Calu3 (cell line): ENCODE results near the gene NHP2. TPM values are rescaled to one million over a fixed set of nuclear protein-coding genes. Genes with fewer than 3 reads are reported as not detected.

Experiments used
- BruUV-seq: library from RNA; stranded (reverse); fragments of 400-500 nt; replicated peaks from 2 replicates; lab custom pipeline; 2021; lab: Mats Ljungman, UMichigan
- CTCF ChIA-PET: fragments of 300-600 bp; sonication (Branson Sonifier 250); formaldehyde crosslinking; loops from one replicate; lab custom pipeline; 2022; ENCODE audit warnings: antibody characterized with exemption; lab: Charles Lee
- DNase-seq: peaks from one replicate; pipeline ENCODE4 v3.0.0; 2022
- H3K27ac Mint-ChIP-seq: one replicate; pipeline ENCODE4 v1.8.0; 2022; ENCODE audit warnings: mixed read lengths; ENCODE audit not compliant: unreplicated experiment
- H3K27me3 Mint-ChIP-seq: one replicate; pipeline ENCODE4 v1.8.0; 2022; ENCODE audit warnings: mixed read lengths; ENCODE audit not compliant: unreplicated experiment
- H3K36me3 Mint-ChIP-seq: one replicate; pipeline ENCODE4 v1.8.0; 2022; ENCODE audit warnings: mild to moderate bottlenecking, moderate library complexity, mixed read lengths; ENCODE audit not compliant: insufficient read depth, unreplicated experiment
- H3K4me1 Mint-ChIP-seq: one replicate; pipeline ENCODE4 v1.8.0; 2022; ENCODE audit warnings: mild to moderate bottlenecking, low read depth, mixed read lengths; ENCODE audit not compliant: unreplicated experiment
- H3K4me3 Mint-ChIP-seq: one replicate; pipeline ENCODE4 v1.8.0; 2022; ENCODE audit warnings: mild to moderate bottlenecking, low read depth, moderate library complexity, mixed read lengths; ENCODE audit not compliant: unreplicated experiment
- H3K9me3 Mint-ChIP-seq: one replicate; pipeline ENCODE4 v1.8.0; 2022; ENCODE audit warnings: low read depth, mixed read lengths; ENCODE audit not compliant: unreplicated experiment
- intact Hi-C: fragments of 100-400 bp; cut with micrococcal nuclease; formaldehyde crosslinking; loops from one replicate; pipeline ENCODE4 v1.10.0; 2022; ENCODE audit not compliant: unreplicated experiment
- total RNA-seq: library from RNA; stranded (reverse); gene quantifications from 2 replicates; pipeline ENCODE4 v1.2.3, GENCODE V29; 2022
- TF ChIP-seq, protein P1 (sequence below): fragments of 200-600 bp; IDR thresholded peaks from one replicate; pipeline ENCODE4 v1.8.0; 2022; ENCODE audit warnings: antibody characterized with exemption; ENCODE audit not compliant: unreplicated experiment

The NHP2 gene
- total RNA-seq, 1 experiment from 2014 or later = 182 TPM

DNA sequence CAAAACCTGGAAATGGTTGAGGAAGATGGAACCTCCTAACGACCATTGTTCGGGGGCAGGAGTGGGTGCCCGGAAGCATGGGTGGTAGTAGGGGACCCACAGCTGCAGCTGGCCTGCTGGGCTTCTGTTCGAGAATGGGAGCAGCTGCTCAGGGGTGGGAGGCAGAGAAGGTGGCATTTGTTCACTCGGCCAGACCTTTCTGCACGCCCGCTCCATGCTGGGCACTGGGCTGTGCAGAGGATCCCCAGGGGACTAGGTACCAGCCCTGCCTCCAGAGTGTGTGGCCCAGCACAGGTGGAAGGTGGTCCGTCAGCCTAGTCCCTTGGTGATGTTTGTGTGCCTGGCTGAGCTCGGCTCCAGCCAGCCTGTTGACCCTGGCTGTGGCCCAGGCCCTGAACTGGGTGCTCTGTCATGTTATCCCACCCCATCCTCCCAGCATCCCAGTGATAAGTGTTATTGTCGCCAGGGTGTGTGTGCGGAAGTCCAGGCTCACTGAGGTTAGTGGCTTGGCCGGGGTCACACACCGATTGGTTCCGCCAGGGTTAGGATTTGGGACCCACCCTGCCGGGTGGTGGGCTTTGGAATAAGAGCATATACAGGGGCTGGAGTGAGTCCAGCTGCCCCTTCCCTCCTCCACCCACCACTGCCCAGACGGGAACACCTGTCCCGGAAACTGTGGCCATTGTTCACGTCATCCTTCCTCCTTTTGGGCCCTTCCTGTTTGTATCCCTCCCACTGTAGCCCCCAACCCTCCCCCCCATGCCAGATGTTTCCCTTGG lies 35.6 kb downstream of the NHP2 start:
- no peaks in the 10 kb centered on the region for H3K9me3 Mint-ChIP-seq
- TF ChIP-seq, protein P1, sequence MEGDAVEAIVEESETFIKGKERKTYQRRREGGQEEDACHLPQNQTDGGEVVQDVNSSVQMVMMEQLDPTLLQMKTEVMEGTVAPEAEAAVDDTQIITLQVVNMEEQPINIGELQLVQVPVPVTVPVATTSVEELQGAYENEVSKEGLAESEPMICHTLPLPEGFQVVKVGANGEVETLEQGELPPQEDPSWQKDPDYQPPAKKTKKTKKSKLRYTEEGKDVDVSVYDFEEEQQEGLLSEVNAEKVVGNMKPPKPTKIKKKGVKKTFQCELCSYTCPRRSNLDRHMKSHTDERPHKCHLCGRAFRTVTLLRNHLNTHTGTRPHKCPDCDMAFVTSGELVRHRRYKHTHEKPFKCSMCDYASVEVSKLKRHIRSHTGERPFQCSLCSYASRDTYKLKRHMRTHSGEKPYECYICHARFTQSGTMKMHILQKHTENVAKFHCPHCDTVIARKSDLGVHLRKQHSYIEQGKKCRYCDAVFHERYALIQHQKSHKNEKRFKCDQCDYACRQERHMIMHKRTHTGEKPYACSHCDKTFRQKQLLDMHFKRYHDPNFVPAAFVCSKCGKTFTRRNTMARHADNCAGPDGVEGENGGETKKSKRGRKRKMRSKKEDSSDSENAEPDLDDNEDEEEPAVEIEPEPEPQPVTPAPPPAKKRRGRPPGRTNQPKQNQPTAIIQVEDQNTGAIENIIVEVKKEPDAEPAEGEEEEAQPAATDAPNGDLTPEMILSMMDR = no peak
- no peak overlapping the region for H3K27ac Mint-ChIP-seq
- H3K36me3 Mint-ChIP-seq = peaks cover 14% of the 10 kb centered on the region
- DNase-seq = no peak
- intact Hi-C loops = no loop called here
- no peaks in the 10 kb centered on the region for H3K27me3 Mint-ChIP-seq
- H3K4me3 Mint-ChIP-seq = no peak overlapping the region
- no TSS peak for BruUV-seq
- H3K4me1 Mint-ChIP-seq = peaks cover 12% of the 10 kb centered on the region
- CTCF ChIA-PET = no interaction called here

DNA sequence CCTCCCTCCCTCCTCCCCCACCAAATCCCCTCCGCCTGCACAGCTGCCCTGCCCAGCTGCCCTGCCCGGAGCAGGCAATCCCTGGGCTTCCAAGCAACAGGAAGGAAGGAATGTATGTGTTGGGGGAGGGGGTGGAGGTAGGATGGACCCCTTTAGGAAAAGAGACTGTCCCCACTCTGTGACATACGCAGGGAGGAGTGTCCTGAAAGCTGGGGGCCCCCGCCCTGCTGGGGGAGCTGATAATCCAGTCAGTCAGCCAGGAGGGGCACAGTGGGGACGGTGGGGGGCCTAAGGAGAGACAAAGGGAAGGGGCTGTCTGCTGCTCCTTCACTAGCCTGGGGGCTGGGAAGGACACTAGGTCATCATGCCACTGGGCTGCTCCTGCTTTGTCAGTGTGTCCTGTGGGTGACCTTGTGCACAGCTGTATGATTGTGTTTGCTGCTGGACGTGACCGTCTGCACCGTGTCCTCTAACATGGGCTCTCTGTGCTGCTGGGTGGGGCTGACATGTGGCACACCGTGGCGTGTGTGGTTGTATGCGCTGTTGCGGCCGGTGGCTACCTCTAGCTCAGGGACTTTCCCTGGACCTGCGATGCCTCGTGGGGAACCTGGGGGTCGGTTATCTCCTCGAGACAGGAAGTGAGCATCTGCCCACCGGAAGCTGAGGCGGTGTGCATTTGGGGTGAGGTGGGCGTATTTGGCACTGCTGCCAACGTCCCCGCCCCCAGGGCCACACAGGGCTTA lies 37.4 kb downstream of the NHP2 start:
- Mint-ChIP-seq H3K36me3 (peaks cover 19% of the 10 kb centered on the region), H3K9me3 (no peaks in the 10 kb centered on the region), H3K4me1 (peaks cover 12% of the 10 kb centered on the region), H3K4me3 (no peak overlapping the region), H3K27me3 (no peaks in the 10 kb centered on the region), H3K27ac (no peak overlapping the region)
- no peak for DNase-seq
- intact Hi-C loops = no loop called here
- no TSS peak for BruUV-seq
- TF ChIP-seq, protein P1 = no peak
- CTCF ChIA-PET = no interaction called here

DNA sequence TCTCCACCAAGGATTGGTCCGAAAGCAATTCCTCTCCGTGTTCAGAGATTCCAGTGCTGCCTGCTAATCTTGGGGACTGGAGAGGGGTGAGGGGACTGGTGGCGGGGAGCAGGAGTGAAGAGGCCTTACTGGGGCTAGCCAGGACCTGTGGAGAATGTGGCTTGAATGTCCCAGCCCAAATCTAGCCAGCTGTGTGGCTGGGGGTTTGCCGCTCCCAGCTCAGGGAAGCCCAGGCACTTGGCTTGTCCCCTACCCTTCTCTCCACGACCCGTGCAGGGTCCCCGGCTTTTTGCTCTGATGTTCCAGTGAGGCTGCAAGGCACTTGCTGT lies 37.9 kb downstream of the NHP2 start:
- no peak overlapping the region for H3K4me3 Mint-ChIP-seq
- H3K9me3 Mint-ChIP-seq = no peaks in the 10 kb centered on the region

DNA sequence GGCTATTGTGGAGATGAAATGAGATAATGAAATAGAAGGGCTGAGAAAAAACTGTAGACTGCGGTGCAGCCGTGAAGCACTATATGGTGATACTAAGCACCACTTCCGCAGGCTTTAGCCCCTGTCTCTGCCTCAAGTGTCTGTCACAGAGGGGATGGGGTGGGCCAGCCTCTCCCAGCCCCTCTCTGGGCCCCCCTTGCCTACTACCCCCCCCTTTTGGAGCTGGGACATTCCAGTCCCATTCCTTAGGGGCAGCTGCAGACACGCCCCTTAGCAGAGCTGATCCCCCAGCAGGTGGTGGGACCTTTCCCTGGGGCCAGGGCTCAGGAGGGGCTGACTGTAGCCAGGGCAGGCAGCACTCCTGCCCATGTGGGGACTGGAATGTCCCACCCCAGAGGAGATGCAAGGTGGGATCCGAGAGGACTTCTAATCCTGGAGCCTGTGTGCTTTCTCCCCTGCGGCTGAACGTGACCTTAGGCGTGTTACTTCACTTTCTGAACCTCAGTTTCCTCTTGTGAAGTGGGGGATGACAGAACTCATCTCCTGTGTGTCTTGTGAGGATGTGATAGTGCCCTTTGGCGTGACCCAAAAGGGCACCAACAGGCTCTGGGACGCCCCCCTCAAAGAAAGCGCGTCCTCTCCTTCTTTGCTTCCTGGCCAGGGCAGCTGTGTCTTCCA lies 38.4 kb downstream of the NHP2 start:
- Mint-ChIP-seq H3K4me1 (peaks cover 12% of the 10 kb centered on the region), H3K9me3 (no peaks in the 10 kb centered on the region), H3K27ac (no peak overlapping the region), H3K27me3 (no peaks in the 10 kb centered on the region), H3K36me3 (peaks cover 19% of the 10 kb centered on the region), H3K4me3 (peak overlapping the region; percentile 82)
- CTCF ChIA-PET = interaction anchor here (0.7 to 1.5 kb wide), 2 partner anchors 9 to 89 kb away, joined by 3 to 7 read pairs; partner anchors contain the start of gene HNRNPAB
- DNase-seq = no peak
- TF ChIP-seq, protein P1 = no peak
- intact Hi-C loops = no loop called here
- BruUV-seq = no TSS peak

More for the DNA sequence above, 37.9 kb downstream of the NHP2 start:
- BruUV-seq = no TSS peak
- TF ChIP-seq, protein P1 = no peak
- intact Hi-C loops = no loop called here
- no peak for DNase-seq
- no peaks in the 10 kb centered on the region for H3K27me3 Mint-ChIP-seq
- peaks cover 12% of the 10 kb centered on the region for H3K4me1 Mint-ChIP-seq
- H3K36me3 Mint-ChIP-seq = peaks cover 19% of the 10 kb centered on the region
- H3K27ac Mint-ChIP-seq = no peak overlapping the region
- CTCF ChIA-PET = interaction anchor here (0.7 kb wide), 1 partner anchor 88 kb away, joined by 7 read pairs; the partner anchor contains the start of gene HNRNPAB
